OCI-LY3 (cell line): ENCODE measurements around the gene PDIA5.

Experiments used
- H2AFZ ChIP-seq: fragments of 200-600, 300-600 bp; shearing (Covaris generic); 2 replicates; pipeline ENCODE4 v1.6.0; 2014; ENCODE audit warnings: antibody characterized with exemption, low read depth, low read length
- H3K27ac ChIP-seq: fragments of 200-600, 300-600 bp; sonication (generic); 2 replicates; pipeline ENCODE4 v1.5.1; 2014; ENCODE audit warnings: mild to moderate bottlenecking, low read length, moderate library complexity, mixed read lengths
- H3K27me3 ChIP-seq: fragments of 200-600, 300-600 bp; sonication (generic); 2 replicates; pipeline ENCODE4 v1.6.1; 2014; ENCODE audit warnings: low read depth, low read length, mixed read lengths
- H3K36me3 ChIP-seq: fragments of 200-600, 300-600 bp; sonication (generic); replicated peaks from 2 replicates; pipeline ENCODE3; 2014; ENCODE audit warnings: low read depth, low read length, mixed read lengths
- H3K4me1 ChIP-seq: fragments of 300-600, 200-600 bp; sonication (generic); 2 replicates; pipeline ENCODE4 v1.6.1; 2014; ENCODE audit warnings: low read length, mixed read lengths
- H3K4me2 ChIP-seq: fragments of 200-600, 300-600 bp; sonication (generic); 2 replicates; pipeline ENCODE4 v1.6.1; 2014; ENCODE audit warnings: low read length, mixed read lengths
- H3K4me3 ChIP-seq: fragments of 300-600, 200-600 bp; sonication (generic); 2 replicates; pipeline ENCODE4 v1.5.1; 2014; ENCODE audit warnings: antibody characterized with exemption, mild to moderate bottlenecking, low read length, moderate library complexity
- H3K79me2 ChIP-seq: fragments of 300-600, 200-600 bp; shearing (Covaris generic); 2 replicates; pipeline ENCODE4 v1.6.1; 2014; ENCODE audit warnings: mild to moderate bottlenecking, low read length, mixed read lengths
- H3K9ac ChIP-seq: fragments of 300-600, 200-600 bp; shearing (Covaris generic); 2 replicates; pipeline ENCODE4 v1.6.0; 2014; ENCODE audit warnings: mild to moderate bottlenecking, low read length, moderate library complexity
- H3K9me3 ChIP-seq: fragments of 200-600, 300-600 bp; shearing (Covaris generic); 2 replicates; pipeline ENCODE4 v1.6.1; 2014; ENCODE audit warnings: low read length, mixed read lengths; ENCODE audit not compliant: insufficient read depth
- H4K20me1 ChIP-seq: fragments of 200-600, 300-600 bp; sonication (generic); 2 replicates; pipeline ENCODE4 v1.6.1; 2016; ENCODE audit warnings: low read length, mixed read lengths; ENCODE audit not compliant: insufficient read depth
- EZH2phosphoT487 ChIP-seq: fragments of 200-600 bp; shearing (Covaris generic); IDR thresholded peaks from 2 replicates; pipeline ENCODE4 v1.6.1; 2018; ENCODE audit warnings: antibody characterized with exemption, mixed run types, low read depth
- TF ChIP-seq, protein P1 (sequence below): fragments of 200-600, 300-600 bp; sonication (generic); IDR thresholded peaks from 2 replicates; pipeline ENCODE4 v1.5.1; 2014; ENCODE audit warnings: antibody characterized with exemption, low read length, low read depth

The PDIA5 gene

DNA sequence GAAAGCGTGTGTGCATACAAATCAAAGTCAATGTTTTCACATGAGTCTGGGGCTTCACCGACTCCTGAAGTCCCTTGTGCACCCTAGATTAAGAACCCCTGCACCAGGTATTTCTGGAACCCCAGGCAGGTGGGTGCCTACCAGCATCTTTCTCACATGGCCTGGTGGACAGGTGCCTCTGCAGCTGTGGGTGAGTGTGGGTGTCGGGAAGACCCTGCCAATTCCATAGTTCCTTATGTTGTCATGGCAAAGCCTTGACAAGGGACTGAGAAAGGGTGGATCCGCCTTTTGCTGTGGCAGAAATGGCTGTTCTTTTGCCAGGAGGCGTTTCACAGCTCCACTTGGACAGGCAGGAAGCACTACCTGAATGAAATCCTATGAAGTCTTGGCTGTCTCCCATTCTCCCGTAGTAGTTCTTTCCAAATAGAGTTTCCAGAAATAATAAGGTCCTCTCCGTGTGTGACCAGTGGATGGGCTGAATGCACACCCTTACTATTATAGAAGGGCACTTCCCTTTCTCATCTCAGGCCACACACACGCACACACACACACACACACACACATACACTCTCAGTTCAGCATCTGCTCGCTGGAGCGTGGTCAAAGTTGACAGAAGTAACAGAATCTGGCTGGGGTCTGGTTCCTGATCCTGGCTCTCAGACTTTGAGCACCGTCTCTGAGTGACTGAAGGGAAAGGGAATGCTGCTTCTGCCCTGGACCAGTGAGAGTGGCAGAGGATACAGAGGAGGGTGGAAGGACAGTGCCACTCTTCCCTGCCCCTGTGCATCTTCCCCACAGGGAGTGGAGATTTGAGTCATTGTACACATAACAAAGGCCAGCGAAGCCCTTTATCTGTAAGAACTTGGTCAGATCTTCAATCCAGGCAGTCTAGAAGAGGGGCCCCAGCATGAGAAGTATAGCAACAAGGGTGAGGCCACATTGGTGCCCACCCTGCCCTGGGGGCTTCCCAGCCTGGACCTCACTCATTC is 38.7 kb downstream of the PDIA5 start:
- Histone ChIP-seq H3K4me2 (peak overlapping the region; percentile 42), H3K27me3 (no peaks in the 10 kb centered on the region), H3K27ac (no peak overlapping the region), H4K20me1 (peaks cover 13% of the 10 kb centered on the region), H3K9me3 (no peaks in the 10 kb centered on the region), H3K79me2 (no peaks in the 10 kb centered on the region), H3K4me3 (no peak overlapping the region), H3K36me3 (peaks cover 34% of the 10 kb centered on the region), H3K9ac (no peak overlapping the region), H3K4me1 (peaks cover 19% of the 10 kb centered on the region), H2AFZ (no peak overlapping the region)
- TF ChIP-seq, protein P1, sequence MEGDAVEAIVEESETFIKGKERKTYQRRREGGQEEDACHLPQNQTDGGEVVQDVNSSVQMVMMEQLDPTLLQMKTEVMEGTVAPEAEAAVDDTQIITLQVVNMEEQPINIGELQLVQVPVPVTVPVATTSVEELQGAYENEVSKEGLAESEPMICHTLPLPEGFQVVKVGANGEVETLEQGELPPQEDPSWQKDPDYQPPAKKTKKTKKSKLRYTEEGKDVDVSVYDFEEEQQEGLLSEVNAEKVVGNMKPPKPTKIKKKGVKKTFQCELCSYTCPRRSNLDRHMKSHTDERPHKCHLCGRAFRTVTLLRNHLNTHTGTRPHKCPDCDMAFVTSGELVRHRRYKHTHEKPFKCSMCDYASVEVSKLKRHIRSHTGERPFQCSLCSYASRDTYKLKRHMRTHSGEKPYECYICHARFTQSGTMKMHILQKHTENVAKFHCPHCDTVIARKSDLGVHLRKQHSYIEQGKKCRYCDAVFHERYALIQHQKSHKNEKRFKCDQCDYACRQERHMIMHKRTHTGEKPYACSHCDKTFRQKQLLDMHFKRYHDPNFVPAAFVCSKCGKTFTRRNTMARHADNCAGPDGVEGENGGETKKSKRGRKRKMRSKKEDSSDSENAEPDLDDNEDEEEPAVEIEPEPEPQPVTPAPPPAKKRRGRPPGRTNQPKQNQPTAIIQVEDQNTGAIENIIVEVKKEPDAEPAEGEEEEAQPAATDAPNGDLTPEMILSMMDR: no peak
- TF ChIP-seq EZH2phosphoT487: no peak

DNA sequence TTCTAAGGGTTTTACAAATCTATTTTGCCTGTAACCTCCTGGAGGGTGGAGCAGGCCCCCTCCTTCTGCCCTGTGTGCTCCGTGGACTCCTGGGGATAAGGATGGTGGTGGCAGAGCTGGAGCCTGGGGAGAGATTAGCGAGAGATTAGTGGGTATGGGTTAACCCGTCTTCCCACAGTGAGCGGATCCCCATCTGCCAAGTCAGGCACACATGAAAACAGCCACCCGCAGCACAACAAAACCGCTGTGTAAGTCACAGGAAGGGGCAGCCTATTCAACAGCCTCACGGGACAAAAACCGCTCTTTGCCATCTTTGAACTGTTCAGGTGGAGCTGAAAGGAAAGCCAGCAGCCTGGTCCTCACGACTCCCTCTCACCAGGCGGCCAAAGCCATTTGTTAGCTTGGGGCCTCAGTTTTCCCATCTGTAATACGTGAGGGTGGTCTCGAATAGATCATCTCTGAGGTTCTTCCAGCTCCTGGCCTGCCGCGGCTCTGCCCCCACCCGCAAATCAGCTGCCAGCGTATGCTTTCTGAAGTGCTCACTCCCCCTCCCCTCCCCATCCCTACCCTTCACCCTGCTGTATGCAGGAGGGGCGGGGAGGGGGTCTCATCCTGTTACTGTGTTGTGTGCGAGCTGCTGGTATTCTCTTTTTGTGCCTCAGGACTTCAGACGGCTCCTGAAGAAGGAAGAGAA is 43.6 kb downstream of the PDIA5 start:
- no peak overlapping the region for H3K27ac ChIP-seq
- peaks cover under 1% of the 10 kb centered on the region; the same call in 1 of the 2 replicates for H4K20me1 ChIP-seq
- TF ChIP-seq, protein P1: no peak
- TF ChIP-seq EZH2phosphoT487: no peak
- H2AFZ ChIP-seq: no peak overlapping the region
- H3K79me2 ChIP-seq: no peaks in the 10 kb centered on the region
- H3K9me3 ChIP-seq: no peaks in the 10 kb centered on the region
- peaks cover 36% of the 10 kb centered on the region for H3K36me3 ChIP-seq
- no peak overlapping the region for H3K4me3 ChIP-seq
- no peaks in the 10 kb centered on the region for H3K27me3 ChIP-seq
- no peak overlapping the region for H3K4me2 ChIP-seq
- H3K9ac ChIP-seq: no peak overlapping the region
- H3K4me1 ChIP-seq: peaks cover 7% of the 10 kb centered on the region

GRCh38 chr3:123110976-123111615 is 44.3 kb downstream of the PDIA5 start:
- no peak overlapping the region for H3K9ac ChIP-seq
- no peaks in the 10 kb centered on the region for H3K79me2 ChIP-seq
- TF ChIP-seq, protein P1: no peak
- no peak for TF ChIP-seq EZH2phosphoT487
- H2AFZ ChIP-seq: no peak overlapping the region
- H3K4me3 ChIP-seq: no peak overlapping the region
- H3K36me3 ChIP-seq: peaks cover 39% of the 10 kb centered on the region
- H3K9me3 ChIP-seq: no peaks in the 10 kb centered on the region
- no peak overlapping the region for H3K27ac ChIP-seq
- H3K4me1 ChIP-seq: peaks cover under 1% of the 10 kb centered on the region; the same call in 1 of the 2 replicates
- H4K20me1 ChIP-seq: no peaks in the 10 kb centered on the region
- H3K4me2 ChIP-seq: no peak overlapping the region
- no peaks in the 10 kb centered on the region for H3K27me3 ChIP-seq

GRCh38 chr3:123111640-123112039 is 44.8 kb downstream of the PDIA5 start:
- H3K9ac ChIP-seq: no peak overlapping the region
- H3K79me2 ChIP-seq: no peaks in the 10 kb centered on the region
- H3K4me1 ChIP-seq: no peaks in the 10 kb centered on the region
- no peak for TF ChIP-seq EZH2phosphoT487
- TF ChIP-seq, protein P1: no peak
- no peaks in the 10 kb centered on the region for H3K27me3 ChIP-seq
- H4K20me1 ChIP-seq: no peaks in the 10 kb centered on the region
- no peak overlapping the region for H3K27ac ChIP-seq
- no peak overlapping the region for H3K4me3 ChIP-seq
- H3K36me3 ChIP-seq: peaks cover 35% of the 10 kb centered on the region
- H3K9me3 ChIP-seq: no peaks in the 10 kb centered on the region
- no peak overlapping the region for H2AFZ ChIP-seq
- H3K4me2 ChIP-seq: no peak overlapping the region
